ENCODE data around the gene EPHA7. TPM values are rescaled to one million over a fixed set of nuclear protein-coding genes. Genes with fewer than 3 reads are reported as not detected.

EPHA7 gene
- polyA plus RNA-seq, 1 of the 3 experiments (the other 2 are of a cell fraction), result under 0.01 TPM

DNA sequence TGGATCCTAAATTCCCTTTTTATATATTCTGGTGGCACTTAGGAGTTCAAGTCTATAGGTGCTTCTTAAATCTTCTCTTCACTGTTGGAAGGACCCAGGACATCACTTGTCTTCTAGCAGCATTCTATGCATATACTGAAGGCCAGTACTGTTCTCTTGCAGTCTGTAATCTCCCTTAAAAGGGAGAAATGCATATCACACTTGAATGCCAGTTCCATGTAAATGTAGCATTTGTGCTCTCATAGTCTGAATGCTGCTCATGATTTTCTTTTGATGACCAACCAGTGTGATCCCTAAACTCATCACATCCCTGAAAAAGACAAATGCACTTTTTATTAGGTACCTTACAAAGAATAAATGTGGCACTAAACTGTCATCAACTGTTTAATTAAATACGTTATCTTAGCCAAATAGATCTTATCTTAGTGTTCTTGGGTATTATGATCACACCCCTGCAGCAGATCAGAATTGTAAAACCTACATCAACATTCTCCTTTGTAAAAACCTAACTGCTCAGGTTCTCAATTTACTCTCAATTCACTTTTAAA lies 176.1 kb downstream of the EPHA7 start:
- Histone ChIP-seq H3F3A (replicated peaks; ENCODE audit: insufficient read depth) (no peaks in the 10 kb centered on the region), H3K4me2 (no peak overlapping the region), H3K9me2 (no peaks in the 10 kb centered on the region), H3K4me3 (ENCODE audit: low read depth in 2 of 2, low read length in 1 of 2) (no peak overlapping the region), H2AFZ (ENCODE audit: low read depth) (no peak overlapping the region), H3K9ac (no peak overlapping the region), H3K9me3 (no peaks in the 10 kb centered on the region), H3K79me2 (ENCODE audit: insufficient read depth) (no peaks in the 10 kb centered on the region), H3K4me1 (ENCODE audit: control insufficient read depth in 1 of 2, insufficient read depth in 2 of 2, low read depth in 1 of 2, low read length in 1 of 2) (no peaks in the 10 kb centered on the region), H4K20me1 (ENCODE audit: insufficient read depth) (no peaks in the 10 kb centered on the region), H3K36me3 (replicated peaks in 1 of 2; ENCODE audit: control insufficient read depth in 1 of 2, insufficient read depth in 2 of 2, low read length in 1 of 2) (no peaks in the 10 kb centered on the region), H3K27me3 (ENCODE audit: insufficient read depth) (no peaks in the 10 kb centered on the region), H3K27ac (ENCODE audit: low read depth in 2 of 2, low read length in 1 of 2) (no peak overlapping the region)
- 0% methylated on average over 1 of the region's 1 CpG for WGBS (ENCODE audit: low lambda C conversion rate)
- DNase-seq, result no peak
- ChIA-PET POLR2A (no interaction called here), CTCF (interaction anchor here (0.7 kb wide), 1 partner anchor 110 kb away, joined by 3 read pairs; no protein-coding TSS in a partner anchor)
- no peak for TF ChIP-seq RCOR1 (IDR thresholded peaks at IDR 0.05; ENCODE audit: low read length)
- no peak for TF ChIP-seq RAD21 (IDR thresholded peaks at IDR 0.05; ENCODE audit: low read length)
- TF ChIP-seq, protein P1, sequence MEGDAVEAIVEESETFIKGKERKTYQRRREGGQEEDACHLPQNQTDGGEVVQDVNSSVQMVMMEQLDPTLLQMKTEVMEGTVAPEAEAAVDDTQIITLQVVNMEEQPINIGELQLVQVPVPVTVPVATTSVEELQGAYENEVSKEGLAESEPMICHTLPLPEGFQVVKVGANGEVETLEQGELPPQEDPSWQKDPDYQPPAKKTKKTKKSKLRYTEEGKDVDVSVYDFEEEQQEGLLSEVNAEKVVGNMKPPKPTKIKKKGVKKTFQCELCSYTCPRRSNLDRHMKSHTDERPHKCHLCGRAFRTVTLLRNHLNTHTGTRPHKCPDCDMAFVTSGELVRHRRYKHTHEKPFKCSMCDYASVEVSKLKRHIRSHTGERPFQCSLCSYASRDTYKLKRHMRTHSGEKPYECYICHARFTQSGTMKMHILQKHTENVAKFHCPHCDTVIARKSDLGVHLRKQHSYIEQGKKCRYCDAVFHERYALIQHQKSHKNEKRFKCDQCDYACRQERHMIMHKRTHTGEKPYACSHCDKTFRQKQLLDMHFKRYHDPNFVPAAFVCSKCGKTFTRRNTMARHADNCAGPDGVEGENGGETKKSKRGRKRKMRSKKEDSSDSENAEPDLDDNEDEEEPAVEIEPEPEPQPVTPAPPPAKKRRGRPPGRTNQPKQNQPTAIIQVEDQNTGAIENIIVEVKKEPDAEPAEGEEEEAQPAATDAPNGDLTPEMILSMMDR (IDR thresholded peaks at IDR 0.05), result no peak
- TF ChIP-seq, protein P2, sequence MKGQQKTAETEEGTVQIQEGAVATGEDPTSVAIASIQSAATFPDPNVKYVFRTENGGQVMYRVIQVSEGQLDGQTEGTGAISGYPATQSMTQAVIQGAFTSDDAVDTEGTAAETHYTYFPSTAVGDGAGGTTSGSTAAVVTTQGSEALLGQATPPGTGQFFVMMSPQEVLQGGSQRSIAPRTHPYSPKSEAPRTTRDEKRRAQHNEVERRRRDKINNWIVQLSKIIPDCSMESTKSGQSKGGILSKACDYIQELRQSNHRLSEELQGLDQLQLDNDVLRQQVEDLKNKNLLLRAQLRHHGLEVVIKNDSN (IDR thresholded peaks at IDR 0.05; ENCODE audit: borderline replicate concordance, low read depth), result no peak
- TF ChIP-seq, protein P3, sequence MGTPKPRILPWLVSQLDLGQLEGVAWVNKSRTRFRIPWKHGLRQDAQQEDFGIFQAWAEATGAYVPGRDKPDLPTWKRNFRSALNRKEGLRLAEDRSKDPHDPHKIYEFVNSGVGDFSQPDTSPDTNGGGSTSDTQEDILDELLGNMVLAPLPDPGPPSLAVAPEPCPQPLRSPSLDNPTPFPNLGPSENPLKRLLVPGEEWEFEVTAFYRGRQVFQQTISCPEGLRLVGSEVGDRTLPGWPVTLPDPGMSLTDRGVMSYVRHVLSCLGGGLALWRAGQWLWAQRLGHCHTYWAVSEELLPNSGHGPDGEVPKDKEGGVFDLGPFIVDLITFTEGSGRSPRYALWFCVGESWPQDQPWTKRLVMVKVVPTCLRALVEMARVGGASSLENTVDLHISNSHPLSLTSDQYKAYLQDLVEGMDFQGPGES (IDR thresholded peaks at IDR 0.05; ENCODE audit: low read depth, low read length), result no peak
- no peak for TF ChIP-seq TAF1 (IDR thresholded peaks at IDR 0.05; ENCODE audit: borderline replicate concordance, low read depth, low read length)

DNA sequence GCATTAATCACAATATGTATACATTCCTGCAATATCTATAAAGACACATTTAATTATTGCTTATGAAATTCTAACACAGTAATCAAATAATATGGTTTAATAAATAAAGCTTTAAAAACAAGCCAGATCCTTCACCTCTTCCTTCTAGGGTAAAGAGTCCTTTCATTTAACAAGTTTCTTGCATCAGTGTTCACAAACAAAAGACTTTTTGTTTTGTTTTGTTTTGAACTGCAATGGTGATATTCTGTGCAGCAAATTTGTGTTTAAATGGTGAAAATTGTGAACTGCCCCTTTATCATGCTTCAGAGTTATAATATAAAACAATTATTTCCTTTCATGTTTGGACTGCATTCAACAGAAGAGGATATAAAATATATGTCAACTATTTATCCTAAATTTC lies 177.3 kb downstream of the EPHA7 start:
- CTCF ChIA-PET, result no interaction called here
- H3K4me1 ChIP-seq (ENCODE audit: control insufficient read depth in 1 of 2, insufficient read depth in 2 of 2, low read depth in 1 of 2, low read length in 1 of 2), result no peaks in the 10 kb centered on the region
- no peak for DNase-seq

More for the DNA sequence above, 177.3 kb downstream of the EPHA7 start:
- H3K79me2 ChIP-seq (ENCODE audit: insufficient read depth), result no peaks in the 10 kb centered on the region
- H3K9me3 ChIP-seq, result no peaks in the 10 kb centered on the region
- H3F3A ChIP-seq (replicated peaks; ENCODE audit: insufficient read depth), result no peaks in the 10 kb centered on the region
- no peaks in the 10 kb centered on the region for H3K36me3 ChIP-seq (replicated peaks in 1 of 2; ENCODE audit: control insufficient read depth in 1 of 2, insufficient read depth in 2 of 2, low read length in 1 of 2)
- H3K9ac ChIP-seq, result no peak overlapping the region
- H3K4me2 ChIP-seq, result no peak overlapping the region
- no peak overlapping the region for H3K4me3 ChIP-seq (ENCODE audit: low read depth in 2 of 2, low read length in 1 of 2)
- H3K27ac ChIP-seq (ENCODE audit: low read depth in 2 of 2, low read length in 1 of 2), result no peak overlapping the region
- no peak overlapping the region for H2AFZ ChIP-seq (ENCODE audit: low read depth)
- H4K20me1 ChIP-seq (ENCODE audit: insufficient read depth), result no peaks in the 10 kb centered on the region
- no peak for TF ChIP-seq FOXJ3 (CRISPR knock-in tag; IDR thresholded peaks at IDR 0.05)
- TF ChIP-seq, protein P2 (IDR thresholded peaks at IDR 0.05; ENCODE audit: borderline replicate concordance, low read depth), result no peak
- TF ChIP-seq CHD2 (IDR thresholded peaks at IDR 0.05; ENCODE audit: low read length, partially characterized antibody), result no peak
- no peaks in the 10 kb centered on the region for H3K27me3 ChIP-seq (ENCODE audit: insufficient read depth)
- POLR2A ChIA-PET, result no interaction called here
- H3K9me2 ChIP-seq, result no peaks in the 10 kb centered on the region

Measured in SK-N-SH (cell line).